Sigmoid colon (tissue), 3 donors: ENCODE data around the gene TCF20.

Experiments used
- POLR2A ChIP-seq, 2 donors: fragments of 450-650 bp; IDR thresholded peaks; one replicate each; pipeline ENCODE4 v1.6.1; 2016; ENCODE audit warnings: antibody characterized with exemption in 2 of 2, mild to moderate bottlenecking in 2 of 2, moderate library complexity in 2 of 2
- TF ChIP-seq, protein P1 (sequence below), 4 experiments: fragments of 450-650 bp in 3 of 4; fragments of 200-600 bp in 1 of 4; IDR thresholded peaks; one replicate each; pipeline ENCODE4 v1.5.1; 2016 to 2019; ENCODE audit warnings: antibody characterized with exemption in 4 of 4, mild to moderate bottlenecking in 3 of 4, moderate library complexity in 2 of 4

GRCh38 chr22:42236848-42237247, 33.6 kb downstream of the TCF20 start:
- TF ChIP-seq, protein P1, sequence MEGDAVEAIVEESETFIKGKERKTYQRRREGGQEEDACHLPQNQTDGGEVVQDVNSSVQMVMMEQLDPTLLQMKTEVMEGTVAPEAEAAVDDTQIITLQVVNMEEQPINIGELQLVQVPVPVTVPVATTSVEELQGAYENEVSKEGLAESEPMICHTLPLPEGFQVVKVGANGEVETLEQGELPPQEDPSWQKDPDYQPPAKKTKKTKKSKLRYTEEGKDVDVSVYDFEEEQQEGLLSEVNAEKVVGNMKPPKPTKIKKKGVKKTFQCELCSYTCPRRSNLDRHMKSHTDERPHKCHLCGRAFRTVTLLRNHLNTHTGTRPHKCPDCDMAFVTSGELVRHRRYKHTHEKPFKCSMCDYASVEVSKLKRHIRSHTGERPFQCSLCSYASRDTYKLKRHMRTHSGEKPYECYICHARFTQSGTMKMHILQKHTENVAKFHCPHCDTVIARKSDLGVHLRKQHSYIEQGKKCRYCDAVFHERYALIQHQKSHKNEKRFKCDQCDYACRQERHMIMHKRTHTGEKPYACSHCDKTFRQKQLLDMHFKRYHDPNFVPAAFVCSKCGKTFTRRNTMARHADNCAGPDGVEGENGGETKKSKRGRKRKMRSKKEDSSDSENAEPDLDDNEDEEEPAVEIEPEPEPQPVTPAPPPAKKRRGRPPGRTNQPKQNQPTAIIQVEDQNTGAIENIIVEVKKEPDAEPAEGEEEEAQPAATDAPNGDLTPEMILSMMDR (IDR thresholded peaks at IDR 0.05), result no peak
- TF ChIP-seq POLR2A (IDR thresholded peaks at IDR 0.05), result no peak
